ENCODE data around the gene MEPCE.

MEPCE gene

GRCh38 chr7:100441641-100442535, 12.3 kb downstream of the MEPCE start:
- Histone ChIP-seq H3K9me3 (ENCODE audit: control insufficient read depth, insufficient read depth, low read depth, low read length) (no peaks in the 10 kb centered on the region), H3K27ac (ENCODE audit: extremely low read depth, low read depth, low read length) (no peak overlapping the region), H3K4me3 (ENCODE audit: low read depth, low read length) (no peak overlapping the region), H3K4me1 (ENCODE audit: control insufficient read depth, insufficient read depth, low read length) (no peaks in the 10 kb centered on the region; the same call in 1 of the 2 replicates), H3K36me3 (ENCODE audit: control insufficient read depth in 2 of 2, insufficient read depth in 1 of 2, low read length in 2 of 2) (no peaks in the 10 kb centered on the region)
- ChIA-PET CTCF (no interaction called here), POLR2A (interaction anchor here (6.2 kb wide), 1 partner anchor 13 kb away, joined by 28 read pairs; the partner anchor contains the start of genes MEPCE and ZCWPW1)
- TF ChIP-seq ZSCAN5A (tag by site-specific recombination; IDR thresholded peaks at IDR 0.05) (no peak), ZBTB7A (tag by site-specific recombination; IDR thresholded peaks at IDR 0.05; ENCODE audit: low read depth) (no peak), TRIM28 (IDR thresholded peaks at IDR 0.05; ENCODE audit: borderline replicate concordance, low read length) (no peak), ZNF112 (tag by site-specific recombination; IDR thresholded peaks at IDR 0.05) (no peak), ZBTB11 (tag by site-specific recombination; conservative IDR thresholded peaks at IDR 0.05; ENCODE audit: low read depth) (no peak), IKZF3 (tag by site-specific recombination; IDR thresholded peaks at IDR 0.05) (no peak), TSHZ1 (tag by site-specific recombination; IDR thresholded peaks at IDR 0.05; ENCODE audit: borderline replicate concordance) (no peak), ZNF555 (tag by site-specific recombination; conservative IDR thresholded peaks at IDR 0.05) (no peak), BCL11B (tag by site-specific recombination; IDR thresholded peaks at IDR 0.05; ENCODE audit: low read depth) (no peak), KLF16 (tag by site-specific recombination; IDR thresholded peaks at IDR 0.05) (no peak), ZNF433 (tag by site-specific recombination; IDR thresholded peaks at IDR 0.05; ENCODE audit: low read depth) (no peak), ZNF501 (tag by site-specific recombination; IDR thresholded peaks at IDR 0.05) (no peak), AEBP2 (tag by site-specific recombination; IDR thresholded peaks at IDR 0.05; ENCODE audit: borderline replicate concordance) (no peak), OSR2 (tag by site-specific recombination; IDR thresholded peaks at IDR 0.05) (no peak), ZNF747 (tag by site-specific recombination; IDR thresholded peaks at IDR 0.05) (no peak), ZFHX2 (tag by site-specific recombination; conservative IDR thresholded peaks at IDR 0.05) (no peak), WT1 (tag by site-specific recombination; IDR thresholded peaks at IDR 0.05) (no peak), ATF2 (tag by site-specific recombination; IDR thresholded peaks at IDR 0.05; ENCODE audit: low read depth) (no peak), ZNF280C (tag by site-specific recombination; IDR thresholded peaks at IDR 0.05) (no peak), ZNF837 (tag by site-specific recombination; IDR thresholded peaks at IDR 0.05) (no peak)

Measured in HEK293 (cell line).